GM18511 (cell line): ENCODE data around the gene C16orf54.
A peak's percentile ranks its signal among the peaks of the same experiment; 100 is the strongest.
"Not testable (repeated sequence)": the region's sequence is repeated elsewhere in the genome, so short reads cannot be mapped to it uniquely, and the experiment has no call there.

Experiments used
- ATAC-seq: cut with Tn5 transposase; IDR thresholded peaks from one replicate; pipeline ENCODE4 v1.9.1; 2021; ENCODE audit warnings: mild to moderate bottlenecking, moderate library complexity; ENCODE audit not compliant: unreplicated experiment

The C16orf54 gene

DNA sequence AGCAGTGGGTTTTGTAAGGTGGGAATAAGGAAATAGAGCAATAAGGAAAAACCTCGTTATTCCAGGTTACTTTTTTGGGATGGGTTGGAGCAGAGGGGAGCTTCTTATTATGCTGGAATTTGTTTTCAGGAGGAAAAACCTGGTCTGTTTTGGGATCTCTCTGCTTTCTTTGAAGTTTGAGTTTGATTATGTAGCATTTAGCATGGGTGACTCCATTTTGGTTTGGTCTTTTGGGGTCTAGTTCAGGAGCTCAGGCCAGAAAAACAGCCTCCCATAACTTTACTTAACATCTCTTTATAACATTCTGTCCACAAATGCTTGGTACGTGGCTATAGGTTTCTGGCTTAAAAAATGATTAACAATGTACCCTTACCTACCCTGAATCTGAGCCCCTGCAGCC, 23.7 kb upstream of the C16orf54 start:
- no peak for ATAC-seq

DNA sequence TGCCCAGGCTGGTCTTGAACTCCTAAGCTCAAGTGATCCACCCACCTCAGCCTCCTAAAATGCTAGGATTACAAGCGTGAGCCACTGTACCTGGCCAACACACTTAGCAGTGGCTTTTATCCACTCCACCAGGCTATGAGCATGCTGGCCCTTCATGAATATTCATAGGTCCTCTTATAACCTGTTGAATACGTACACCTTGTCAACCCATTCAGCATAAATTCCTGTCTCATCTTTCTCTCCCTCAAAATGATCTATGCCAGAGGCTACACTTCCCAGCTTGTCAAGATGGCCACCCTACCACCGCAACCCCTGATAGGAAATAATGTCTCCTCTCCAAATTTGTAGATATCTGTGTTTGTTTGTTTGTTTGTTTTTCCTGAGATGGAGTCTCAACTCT, 21.3 kb upstream of the C16orf54 start:
- no peak for ATAC-seq

DNA sequence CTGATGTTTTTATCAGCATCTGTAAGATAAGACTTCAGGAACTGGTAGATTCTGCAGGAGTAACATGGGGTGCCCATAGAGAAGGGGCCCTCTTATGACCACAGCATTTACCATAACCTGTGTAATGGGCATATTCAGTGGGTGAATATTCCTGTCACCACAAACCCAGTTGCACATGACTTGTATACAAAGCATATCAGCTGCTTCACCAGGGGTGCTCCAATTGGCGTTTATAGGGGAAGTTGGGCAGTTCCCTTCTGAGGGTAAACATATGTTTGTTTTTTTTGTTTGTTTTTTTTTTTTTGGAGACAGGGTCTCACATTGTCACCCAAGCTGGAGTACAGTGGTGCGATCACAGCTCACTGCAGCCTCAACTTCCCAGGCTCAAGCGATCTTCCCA, 20.8 kb upstream of the C16orf54 start:
- ATAC-seq, result no peak

DNA sequence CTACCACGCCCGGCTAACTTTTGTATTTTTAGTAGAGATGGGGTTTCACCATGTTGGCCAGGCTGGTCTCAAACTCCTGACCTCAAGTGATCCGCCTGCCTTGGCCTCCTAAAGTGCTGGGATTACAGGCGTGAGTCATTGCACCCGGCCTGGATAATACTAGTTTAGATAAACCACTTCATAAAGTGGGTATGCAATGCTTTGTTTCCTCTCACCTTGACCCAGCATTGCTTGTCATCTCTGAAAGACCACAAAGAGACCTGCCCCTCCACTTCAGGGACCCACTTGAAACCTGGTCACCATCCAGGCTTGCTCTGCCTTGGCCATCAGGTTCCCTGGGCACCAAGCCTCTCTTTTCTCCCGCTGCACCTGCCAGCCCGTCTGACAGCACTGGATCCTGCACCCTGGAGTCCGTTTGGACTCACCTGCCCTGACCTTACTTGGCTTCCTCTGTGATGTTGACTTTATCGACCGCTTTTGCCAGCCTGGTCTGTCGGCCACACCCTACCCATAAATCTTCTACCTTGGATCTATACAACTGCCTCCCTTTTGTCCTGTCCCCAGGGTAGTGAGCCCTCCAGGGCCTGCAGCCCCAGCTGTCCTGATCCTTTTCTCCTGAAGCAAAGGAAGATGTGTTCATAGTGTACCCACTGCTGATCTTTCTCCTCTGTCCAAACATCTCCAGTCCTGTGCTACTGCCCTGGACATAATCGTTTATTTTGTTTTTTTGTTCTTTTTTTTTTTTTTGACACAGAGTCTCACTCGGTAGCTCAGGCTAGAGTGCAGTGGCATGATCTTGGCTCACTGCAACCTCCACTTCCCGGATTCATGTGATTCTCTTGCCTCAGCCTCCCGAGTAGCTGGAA, 19.6 kb upstream of the C16orf54 start:
- no peak for ATAC-seq

DNA sequence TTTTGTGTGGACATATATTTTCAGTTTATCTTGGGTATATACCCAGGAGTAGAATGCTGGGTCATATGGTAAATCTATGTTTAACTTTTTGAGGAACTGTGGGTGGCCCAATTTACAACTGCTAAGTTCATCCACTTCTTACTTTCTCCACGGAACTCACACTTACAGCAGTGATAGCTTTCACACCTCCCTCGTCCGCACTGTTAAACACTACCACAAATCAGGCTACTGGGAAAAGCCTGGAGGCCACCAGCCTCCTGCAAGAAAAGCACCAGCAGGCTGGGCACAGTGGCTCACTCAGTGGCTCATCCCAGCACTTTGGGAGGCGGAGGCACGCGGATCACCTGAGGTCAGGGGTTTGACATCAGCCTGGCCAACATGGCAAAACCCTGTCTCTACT, 17.5 kb upstream of the C16orf54 start:
- ATAC-seq, result no peak

DNA sequence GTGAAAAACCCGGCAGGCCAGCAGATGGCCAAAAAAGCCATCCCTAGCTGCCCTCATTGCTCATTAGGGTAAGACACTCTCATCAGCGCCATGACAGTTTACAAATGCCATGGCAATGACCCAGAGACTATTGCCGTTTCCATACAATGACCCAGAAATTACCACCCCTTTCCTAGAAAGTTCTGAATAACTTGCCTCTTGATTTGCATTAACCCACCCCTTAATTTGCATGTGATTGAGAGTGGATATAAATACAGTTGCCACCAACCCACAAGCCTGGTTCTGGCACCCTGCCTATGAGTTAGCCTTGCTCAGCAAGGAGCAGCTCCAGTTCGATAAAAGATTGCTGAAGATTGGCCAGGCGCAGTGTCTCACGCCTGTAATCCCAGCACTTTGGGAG, 16.1 kb upstream of the C16orf54 start:
- ATAC-seq, result no peak

DNA sequence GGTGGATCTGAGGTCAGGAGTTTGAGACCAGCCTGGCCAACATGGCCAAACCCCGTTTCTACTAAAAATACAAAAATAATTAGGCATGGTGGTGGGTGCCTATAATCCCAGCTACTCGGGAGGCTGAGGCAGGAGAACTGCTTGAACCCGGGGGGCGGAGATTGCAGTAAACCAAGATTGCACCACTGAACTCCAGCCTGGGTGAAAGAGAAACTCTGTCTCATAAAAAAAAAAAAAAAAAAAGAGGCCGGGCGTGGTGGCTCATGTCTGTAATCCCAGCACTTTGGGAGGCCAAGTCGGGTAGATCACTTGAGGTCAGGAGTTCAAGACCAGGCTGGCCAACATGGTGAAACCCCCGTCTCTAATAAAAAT, 15.5 kb upstream of the C16orf54 start:
- ATAC-seq, result not testable (repeated sequence)

DNA sequence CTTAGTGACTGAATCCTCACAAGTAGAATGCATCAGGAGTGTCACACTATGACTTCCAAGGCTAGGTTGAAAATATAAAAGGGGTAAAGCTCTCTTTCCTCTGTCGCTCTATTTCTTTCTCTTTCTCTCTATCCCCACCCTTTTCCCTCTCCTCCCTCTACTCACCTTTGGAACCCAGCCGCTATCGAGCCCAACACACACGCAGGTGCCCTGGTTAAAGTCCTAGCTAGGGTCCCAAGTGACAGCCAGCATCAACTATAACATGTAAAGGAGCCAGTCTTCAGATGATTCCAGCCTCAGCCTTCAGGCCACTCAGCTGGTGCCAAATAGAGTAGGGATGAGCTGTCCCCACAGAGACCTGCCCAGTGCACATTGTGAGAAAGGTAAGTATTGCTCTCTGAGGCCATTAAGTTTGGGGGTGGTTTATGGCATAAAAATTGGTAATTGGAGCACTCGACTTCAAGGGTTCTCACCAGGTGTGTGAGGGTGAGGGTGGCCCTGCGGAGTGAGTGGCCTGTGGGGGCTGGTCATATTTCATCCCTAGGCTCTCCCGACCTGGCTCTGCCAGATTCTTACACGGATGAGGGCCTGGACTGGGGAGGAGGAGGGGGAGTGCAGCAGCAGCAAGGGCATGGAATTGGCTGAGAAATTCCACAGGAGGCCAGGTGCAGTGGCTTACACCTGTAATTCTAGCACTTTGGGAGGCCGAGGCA, 14.9 kb upstream of the C16orf54 start:
- ATAC-seq, result no peak

DNA sequence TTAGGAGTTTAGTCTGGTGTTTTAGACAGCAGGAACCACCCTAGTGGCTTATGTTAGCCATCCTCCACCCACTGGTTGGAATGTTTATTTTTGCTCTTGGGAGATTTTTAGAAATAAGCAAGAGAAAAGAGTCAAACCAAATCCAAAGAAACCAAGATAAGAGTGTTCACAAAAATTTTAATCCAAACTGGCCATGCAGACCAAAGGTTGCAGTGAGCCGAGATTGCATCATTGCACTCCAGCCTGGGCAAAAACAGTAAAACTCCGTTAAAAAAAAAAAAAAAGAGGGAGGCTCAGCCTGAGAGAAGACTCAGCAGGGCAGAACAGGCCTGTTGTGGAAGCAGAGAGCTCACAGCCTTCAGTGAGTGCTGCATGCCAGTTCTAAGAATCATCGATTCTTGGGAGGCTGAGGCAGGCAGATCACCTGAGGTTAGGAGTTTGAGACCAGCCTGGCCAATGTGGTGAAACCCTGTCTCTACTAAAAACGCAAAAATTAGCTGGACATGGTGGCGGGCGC, 12.2 kb upstream of the C16orf54 start:
- no peak for ATAC-seq

DNA sequence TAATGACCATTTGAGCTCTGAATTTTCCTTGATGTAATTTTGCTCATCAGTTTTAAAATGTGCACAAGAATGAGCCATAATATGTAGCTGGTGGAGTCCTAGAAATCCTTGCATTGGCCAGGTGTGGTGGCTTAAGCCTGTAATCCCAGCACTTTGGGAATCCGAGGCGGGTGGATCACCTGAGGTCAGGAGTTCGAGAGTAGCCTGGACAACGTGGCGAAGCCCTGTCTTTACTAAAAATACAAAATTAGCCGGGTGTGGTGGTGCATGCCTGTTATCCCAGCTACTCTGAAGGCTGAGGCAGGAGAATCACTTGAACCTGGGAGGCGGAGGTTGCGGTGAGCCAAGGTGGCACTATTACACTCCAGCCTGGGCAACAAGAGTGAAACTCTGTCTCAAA, 11.3 kb upstream of the C16orf54 start:
- ATAC-seq, result not testable (repeated sequence)

DNA sequence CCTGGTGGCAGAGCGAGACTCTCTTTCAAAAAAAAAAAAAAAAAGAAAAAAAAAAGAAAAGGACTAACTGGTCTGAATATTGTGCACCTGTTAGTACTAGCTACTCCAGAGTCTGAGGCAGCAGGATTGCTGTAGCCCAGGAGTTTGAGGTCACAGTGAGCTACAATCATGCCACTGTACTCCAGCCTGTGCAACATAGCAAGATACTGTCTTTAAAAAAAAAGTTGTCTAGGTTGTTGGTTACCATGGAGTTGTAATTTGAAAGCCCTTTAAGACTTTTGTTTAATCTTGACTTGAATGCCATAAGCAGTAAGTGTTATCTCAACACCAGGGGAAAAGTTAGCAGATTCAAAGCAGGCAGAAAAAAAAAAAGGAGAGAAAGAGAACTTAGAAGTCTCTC, 10.9 kb upstream of the C16orf54 start:
- ATAC-seq, result no peak

DNA sequence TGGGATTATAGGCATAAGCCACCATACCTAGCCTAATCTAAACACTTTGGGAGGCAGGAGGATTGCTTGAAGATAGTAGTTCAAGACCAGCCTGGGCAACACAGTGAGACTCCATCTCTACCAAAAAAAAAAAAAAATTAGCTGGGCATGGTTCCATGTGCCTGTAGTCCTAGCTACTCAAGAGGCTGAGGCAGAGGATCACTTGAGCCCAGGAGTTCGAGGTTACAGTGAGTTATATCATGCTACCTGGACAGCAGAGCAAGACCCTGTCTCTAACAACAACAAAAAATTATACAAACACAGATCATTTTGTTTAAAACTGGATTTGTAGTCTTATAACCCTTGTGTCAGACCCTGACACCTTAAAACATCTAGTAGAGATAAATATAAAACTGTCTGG, 7.7 kb upstream of the C16orf54 start:
- ATAC-seq, result no peak

DNA sequence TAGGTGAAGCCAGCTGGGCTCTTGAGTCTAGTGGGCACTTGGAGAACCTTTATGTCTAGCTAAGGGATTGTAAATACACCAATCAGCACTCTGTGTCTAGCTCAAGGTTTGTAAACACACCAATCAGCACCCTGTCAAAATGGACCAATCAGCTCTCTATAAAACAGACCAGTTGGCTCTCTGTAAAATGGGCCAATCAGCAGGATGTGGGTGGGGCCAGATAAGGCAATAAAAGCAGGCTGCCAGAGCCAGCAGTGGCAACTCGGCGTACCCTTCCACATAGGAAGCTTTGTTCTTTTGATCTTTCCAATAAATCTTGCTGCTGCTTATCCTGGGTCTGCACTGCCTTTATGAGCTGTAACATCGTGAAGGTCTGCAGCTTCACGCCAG, 3.0 kb upstream of the C16orf54 start:
- ATAC-seq, result not testable (repeated sequence)

DNA sequence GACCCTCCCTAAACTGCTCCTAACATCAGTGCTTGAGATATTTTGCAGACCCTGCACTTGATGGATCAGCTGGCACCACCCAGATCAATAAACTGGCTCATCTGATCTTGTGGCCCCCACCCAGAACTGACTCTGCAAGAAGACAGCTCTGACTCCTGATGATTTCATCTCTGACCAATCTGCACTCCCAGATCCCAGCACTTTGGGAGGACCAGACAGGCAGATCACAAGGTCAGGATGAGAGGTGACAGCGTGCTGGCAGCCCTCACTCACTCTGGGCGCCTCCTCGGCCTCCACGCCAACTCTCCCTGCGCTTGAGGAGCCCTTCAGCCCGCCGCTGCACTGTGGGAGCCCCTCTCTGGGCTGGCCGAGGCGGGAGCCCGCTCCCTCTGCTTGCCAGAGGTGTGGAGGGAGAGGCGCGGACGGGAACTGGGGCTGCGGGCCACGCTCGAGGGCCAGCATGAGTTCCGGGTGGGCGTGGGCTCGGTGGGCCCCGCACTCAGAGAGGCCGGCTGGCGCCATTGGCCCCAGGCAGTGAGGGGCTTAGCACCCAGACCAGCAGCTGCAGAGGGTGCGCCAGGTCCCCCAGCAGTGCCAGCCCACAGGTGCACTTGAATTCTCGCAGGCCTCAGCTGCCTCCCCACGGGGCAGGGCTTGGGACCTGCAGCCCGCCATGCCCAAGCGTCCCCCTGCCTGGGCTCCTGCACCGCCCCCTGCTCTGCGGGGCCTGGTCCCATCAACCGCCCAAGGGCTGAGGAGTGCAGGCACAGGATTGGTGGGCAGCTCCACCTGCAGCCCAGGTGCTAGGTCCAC, 2.4 kb upstream of the C16orf54 start:
- ATAC-seq, result no peak

DNA sequence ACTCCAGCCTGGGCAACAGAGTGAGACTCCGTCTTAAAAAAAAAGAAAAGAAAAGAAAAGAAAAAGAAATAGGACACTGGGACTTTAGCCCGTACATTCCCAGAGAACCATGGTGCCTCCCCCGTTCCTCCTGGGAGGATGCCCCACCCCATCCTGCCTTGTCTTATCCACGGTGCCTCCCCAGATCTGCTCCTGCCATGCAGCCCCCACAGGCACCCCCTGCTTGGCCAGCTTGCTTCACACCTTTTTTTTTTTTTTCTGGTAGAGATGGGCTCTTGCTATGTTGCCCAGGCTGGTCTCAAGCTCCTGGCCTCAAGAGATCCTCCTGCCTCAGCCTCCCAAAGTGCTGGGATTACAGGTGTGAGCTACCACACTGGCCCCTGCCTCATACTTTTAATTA, 728 bp upstream of the C16orf54 start:
- not testable (repeated sequence) for ATAC-seq

DNA sequence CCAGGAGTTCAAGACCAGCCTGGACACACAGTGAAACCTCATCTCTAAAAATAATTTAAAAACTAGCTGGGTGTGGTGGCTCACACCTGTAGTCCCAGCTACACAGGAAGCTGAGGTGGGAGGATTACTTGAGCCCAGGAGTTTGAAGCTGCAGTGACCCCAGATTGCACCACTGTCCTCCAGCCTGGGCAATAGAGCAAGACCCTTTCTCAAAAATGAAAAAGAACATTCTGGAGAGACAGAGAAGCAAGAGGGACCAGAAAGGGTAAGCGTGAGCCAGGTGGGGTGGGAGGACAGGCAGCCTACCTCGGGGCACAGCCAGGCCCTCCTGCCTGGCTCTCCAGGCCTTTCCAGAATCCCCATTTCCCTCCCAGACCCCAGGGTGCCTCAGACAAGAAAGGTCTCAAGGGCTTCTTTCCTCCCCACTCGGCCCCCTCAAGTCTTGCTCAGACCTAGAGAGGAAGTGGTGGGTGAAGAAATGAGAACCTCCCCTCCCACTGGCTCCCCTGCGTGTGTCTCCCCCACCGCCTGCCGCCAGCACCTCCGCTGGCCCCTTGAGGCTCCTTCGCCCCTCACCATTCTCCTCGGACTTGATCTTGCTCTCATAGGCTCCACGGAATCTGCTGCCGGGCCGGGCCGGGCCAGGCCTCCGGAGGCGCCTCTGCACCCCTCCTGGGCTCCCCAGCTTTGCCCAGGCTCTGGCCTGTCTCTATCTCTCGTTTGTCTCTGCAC, 503 bp downstream of the C16orf54 start:
- ATAC-seq, result peak; percentile 60

DNA sequence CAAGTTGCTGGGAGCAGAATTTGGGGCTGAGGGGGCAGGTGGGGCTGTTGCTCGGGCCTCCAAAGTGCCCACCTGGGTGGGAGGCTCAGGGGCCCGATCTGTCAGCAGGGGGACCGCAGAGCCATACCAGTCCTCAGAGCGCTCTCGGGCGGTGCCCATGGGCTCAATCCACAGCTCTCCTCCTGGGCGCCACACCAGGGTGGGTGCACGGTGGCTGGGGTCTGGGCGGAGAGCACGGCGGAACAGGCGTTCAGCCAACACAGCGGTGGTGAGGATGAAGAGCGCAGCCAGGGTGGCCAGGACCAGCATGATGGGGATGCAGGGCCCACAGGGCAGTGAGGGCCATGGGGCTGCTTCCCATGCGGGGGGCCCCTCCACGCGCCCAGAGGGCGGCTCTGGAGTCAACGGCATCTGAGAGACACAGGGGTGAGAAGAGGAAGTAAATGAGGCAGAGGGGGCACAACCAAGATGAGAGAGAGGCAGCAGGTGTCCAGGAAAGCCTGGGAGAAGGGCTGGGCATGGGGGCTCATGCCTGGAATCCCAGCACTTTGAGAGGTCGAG, 1.2 kb downstream of the C16orf54 start:
- ATAC-seq, result no peak

DNA sequence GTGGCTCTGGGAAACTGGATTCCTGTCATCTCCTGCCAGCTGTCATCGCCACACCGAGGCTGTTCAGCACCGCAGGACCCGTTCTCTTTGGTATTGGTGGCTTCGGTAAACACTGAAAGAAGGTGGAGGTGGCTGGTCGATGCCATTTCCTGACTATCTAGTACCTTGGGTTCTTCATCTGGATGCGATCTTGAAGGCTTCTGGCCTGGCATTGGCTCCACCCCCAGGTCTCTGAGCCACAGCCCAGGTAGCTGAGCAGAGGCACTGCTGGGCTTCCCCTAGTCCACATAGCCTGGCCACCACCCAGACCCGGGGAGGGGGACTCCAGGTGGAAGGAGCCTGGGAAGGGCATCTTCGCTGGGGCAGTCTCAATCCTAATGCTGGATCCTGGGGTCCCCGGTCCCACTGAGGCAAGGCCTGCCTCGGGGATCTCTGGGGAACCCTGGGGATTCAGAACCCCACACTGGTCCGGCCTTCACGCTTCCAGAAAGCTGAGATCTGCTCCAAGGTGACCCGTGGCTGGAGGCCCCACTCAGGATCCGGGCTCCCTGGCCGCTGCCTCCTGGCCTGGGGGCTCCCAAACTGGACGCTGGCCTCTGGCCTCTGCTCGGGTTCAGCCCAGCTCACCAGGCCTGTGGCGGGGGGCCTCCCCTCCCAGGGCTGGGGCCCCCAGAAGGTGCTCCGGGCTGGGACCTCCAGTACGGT, 1.8 kb downstream of the C16orf54 start:
- no peak for ATAC-seq

DNA sequence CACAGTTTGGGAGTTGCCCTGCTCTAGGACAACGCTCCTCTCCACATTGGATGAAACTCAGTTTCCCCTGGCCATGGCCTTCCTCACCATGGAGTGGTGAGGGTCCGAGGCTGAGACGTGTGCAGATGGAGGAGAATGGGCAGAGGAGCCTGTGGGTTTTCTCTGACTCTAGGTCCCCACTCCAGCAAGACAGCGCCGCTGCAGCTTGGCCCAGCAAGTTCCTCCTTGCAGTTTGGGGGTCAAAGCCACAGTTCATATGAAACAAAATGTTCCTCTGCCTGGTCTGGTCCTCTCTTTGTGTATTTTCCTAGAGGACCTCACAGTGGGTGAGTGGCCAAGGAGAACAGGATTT, 2.3 kb downstream of the C16orf54 start:
- no peak for ATAC-seq
